GM18909 (cell line): ENCODE results near the gene MALAT1.
"Not testable (repeated sequence)": the region's sequence is repeated elsewhere in the genome, so short reads cannot be mapped to it uniquely, and the experiment has no call there.

ENCODE experiments used
- ATAC-seq: cut with Tn5 transposase; IDR thresholded peaks from one replicate; pipeline ENCODE4 v1.9.1; 2021; ENCODE audit warnings: mild to moderate bottlenecking; ENCODE audit not compliant: unreplicated experiment, poor library complexity

MALAT1 gene

GRCh38 chr11:65516135-65516968, 17.5 kb downstream of the MALAT1 start:
- ATAC-seq = no peak

DNA sequence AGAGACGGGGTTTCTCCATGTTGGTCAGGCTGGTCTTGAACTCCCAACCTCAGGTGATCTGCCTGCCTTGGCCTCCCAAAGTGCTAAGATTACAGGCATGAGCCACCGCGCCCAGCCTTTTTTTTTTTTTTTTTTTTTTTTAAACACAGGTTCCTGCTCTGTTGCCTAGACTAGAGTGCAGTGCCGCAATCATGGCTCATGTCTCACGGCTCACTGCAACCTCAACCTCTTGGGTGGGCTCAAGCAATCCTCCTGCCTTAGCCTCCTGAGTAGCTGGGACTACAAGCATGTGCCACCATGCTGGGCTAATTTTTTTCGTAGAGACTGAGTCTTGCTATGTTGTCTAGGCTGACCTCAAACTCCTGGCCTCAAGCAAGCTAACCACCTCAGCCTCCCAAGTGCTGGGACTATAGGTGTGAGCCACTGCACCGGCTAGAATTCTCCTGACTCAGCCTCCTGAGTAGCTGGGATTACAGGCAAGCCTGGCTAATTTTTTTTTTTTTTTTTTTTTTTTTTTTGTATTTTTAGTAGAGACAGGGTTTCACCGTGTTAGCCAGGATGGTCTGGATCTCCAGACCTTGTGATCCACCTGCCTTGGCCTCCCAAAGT, 20.2 kb downstream of the MALAT1 start:
- not testable (repeated sequence) for ATAC-seq

- ATAC-seq = not testable (repeated sequence)
Observed at GRCh38 chr11:65521777-65522521, 23.1 kb downstream of the MALAT1 start.

DNA sequence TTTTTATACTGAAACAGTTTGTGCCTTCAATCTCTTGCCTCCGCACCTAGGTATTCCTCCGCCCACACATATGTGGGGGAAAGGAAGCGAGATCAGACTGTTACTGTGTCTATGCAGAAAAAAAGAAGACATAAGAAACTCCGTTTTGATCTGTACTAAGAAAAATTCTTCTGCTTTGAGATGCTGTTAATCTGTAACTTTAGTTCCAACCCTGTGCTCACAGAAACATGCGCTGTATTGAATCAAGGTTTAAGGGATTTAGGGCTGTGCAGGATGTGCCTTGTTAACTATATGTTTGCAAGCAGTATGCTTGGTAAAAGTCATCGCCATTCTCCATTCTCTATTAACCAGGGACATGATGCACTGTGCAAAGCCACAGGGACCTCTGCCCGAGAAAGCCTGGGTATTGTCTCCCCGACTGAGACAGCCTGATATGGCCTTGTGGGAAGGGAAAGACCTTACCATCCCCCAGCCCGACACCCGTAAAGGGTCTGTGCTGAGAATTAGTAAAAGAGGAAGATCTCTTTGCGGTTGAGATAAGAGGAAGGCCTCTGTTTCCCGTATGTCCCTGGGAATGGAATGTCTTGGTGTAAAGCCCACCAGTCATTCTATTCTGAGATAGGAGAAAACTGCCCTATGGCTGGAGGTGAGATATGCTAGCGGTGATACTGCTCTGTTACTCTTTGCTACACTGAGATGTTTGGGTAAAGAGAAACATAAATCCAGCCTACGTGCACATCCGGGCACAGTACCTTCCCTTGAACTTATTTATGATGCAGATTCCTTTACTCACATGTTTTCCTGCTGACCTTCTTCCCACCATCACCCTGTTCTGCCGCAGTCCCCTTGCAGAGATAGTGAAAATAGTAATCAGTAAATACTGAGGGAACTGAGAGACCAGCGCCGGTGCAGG, 24.1 kb downstream of the MALAT1 start:
- ATAC-seq = not testable (repeated sequence)

DNA sequence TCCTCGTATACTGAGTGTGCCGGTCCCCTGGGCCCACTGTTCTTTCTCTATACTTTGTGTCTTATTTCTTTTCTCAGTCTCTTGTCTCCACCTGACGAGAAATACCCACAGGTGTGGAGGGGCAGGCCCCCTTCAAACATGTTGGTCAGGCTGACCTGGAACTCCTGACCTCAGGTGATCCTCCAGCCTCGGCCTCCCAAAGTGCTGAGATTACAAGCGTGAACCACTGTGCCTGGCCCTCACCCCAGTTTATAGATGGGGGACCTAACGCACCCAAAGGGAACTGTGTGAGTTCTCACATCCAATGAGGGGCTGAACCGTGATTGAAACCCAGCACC, 24.8 kb downstream of the MALAT1 start:
- ATAC-seq = not testable (repeated sequence)

DNA sequence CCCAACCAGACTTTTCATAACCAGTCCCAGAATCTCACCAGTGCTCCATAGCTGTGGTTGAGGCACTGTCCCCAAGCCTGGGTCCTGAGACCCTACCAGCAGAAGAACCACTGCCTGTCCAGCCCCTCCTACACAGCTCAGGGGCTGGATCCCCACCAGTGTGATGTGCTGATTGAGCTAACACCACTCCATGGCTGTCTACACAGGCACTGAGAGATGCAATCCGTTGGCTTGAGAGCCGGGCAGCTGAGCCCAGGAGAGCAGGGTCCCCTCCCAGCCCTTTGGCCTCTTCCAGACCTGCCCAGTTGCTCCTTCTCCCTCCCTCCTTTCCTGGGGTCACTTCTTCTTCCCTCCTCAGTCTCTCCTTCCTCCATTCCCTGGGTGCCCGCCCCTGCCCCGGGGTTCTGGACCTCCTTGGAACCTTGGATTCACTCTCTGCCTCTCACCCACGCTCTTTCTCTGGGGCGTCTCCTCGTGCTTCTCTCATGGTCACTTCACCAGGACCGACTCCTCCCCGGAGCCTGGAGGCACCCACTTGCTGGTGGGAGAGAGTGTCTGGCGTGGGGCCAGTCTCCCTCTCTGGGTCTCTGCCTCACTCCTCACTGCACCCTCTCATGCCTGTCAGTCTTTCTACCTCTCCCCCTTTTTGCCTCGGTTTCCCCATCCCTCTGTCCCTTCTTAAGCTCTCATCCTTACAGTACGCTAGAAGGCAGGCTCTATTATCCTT, 25.3 kb downstream of the MALAT1 start:
- ATAC-seq = no peak

DNA sequence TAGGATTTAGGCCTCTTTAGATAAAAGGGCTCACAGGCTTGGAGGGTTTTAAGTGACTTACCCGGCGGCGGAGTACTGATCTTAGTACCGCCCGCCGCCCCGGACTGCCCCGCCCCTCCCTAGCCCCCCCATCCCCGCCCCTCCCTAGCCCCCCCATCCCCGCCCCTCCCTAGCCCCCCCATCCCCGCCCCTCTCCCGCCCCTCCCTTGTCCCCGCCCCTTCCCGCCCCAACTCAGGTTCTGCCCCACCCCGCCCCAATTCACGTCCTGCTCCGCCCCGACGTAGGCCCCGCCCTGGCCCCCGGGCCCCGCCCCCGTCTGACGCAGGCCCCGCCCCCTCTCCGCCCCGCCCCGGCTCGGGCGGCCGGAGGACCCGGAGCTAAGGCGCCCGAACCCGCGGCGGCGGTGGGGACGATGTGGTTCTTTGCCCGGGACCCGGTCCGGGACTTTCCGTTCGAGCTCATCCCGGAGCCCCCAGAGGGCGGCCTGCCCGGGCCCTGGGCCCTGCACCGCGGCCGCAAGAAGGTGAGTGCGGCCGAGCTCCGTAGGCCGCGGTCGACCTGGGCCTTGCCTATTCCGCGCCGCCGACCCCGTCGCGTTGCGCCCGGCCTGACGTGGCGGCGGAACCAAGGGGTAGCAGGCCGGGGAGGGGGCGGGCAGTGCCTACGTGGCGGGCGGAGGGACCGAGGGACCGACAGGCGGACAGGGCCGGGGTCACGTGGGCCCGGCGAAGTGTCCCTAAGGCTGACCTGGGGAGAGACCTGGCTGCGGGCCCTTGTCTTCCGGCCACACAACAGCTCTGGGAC, 26.1 kb downstream of the MALAT1 start, which contains the start of gene SCYL1:
Gene SCYL1 (plus strand): TSS at position 343 of the 805 bp plus-strand sequence. CDS start 71 bp downstream, at position 414.
- peak; percentile 63 for ATAC-seq

- no peak for ATAC-seq
Observed at GRCh38 chr11:65525546-65526480, 27.0 kb downstream of the MALAT1 start.

DNA sequence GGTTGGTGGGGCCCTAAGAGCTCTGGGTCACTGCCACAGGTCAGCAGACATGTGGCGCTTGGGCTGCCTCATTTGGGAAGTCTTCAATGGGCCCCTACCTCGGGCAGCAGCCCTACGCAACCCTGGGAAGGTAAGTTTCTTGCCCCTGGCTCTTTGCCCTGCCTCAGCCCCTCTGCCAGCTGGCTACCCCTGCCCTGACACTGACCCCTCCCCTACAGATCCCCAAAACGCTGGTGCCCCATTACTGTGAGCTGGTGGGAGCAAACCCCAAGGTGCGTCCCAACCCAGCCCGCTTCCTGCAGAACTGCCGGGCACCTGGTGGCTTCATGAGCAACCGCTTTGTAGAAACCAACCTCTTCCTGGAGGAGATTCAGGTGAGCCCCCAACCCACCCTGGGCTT, 27.9 kb downstream of the MALAT1 start:
- ATAC-seq = no peak

DNA sequence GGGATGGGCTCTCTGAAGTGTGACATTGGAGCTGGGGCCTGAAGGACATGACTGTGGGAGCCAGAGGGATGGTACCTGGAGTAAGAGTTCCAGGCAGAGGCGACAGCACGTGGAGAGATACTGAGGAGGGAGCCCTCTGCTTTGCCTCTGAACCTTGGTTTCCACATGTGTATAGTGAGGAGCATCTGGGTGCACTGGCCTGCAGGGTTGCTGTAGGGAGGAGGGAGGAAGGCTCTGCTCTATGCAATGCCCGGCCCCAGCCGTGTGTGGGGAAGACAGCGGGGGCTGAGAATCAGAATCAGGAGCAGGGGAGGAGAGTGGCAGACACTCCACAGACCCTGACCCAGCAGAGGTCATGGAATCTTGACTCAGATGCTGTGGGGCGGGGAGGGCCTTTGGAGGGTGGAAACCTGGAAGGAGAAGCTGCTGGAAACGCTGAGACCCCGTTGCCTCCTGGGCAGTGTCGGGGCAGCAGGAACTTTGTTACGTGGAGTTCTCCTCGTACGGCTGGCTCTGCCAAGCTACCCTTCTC, 30.0 kb downstream of the MALAT1 start:
- no peak for ATAC-seq

DNA sequence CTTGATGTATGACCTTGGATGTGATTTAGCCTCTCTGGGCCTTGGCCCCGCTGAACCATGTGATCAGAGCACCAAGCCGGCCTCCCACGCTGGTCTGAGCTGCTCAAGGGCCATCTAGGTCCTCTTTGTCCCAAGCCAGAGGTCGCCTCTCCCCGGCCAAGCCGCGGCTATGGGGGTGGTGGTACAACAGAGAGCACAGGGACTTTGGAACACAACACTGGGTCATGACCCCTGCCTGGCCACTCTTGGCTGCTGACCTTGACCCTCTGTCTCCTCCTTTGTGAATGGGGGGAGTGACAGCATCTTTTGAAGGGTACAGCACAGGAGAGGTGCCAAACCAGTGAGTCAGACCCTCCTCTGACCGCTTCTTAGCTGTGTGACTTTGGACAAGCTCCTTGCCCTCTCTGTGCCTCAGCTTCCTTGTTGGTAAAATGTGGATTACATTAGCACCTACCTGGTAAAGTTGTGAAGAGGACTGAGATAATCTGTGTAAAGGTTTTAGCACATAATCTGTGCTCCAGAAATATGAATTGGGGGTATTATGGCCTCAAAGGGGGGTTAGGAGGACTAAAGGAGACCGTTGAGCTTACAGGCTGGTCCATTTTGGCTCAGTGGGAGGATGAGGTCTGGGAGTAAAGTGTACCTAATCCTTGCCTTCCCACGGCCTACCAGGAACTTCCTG, 30.8 kb downstream of the MALAT1 start:
- no peak for ATAC-seq

GRCh38 chr11:65530157-65530496, 31.3 kb downstream of the MALAT1 start:
- ATAC-seq = no peak

GRCh38 chr11:65532388-65533064, 33.7 kb downstream of the MALAT1 start:
- ATAC-seq = no peak

DNA sequence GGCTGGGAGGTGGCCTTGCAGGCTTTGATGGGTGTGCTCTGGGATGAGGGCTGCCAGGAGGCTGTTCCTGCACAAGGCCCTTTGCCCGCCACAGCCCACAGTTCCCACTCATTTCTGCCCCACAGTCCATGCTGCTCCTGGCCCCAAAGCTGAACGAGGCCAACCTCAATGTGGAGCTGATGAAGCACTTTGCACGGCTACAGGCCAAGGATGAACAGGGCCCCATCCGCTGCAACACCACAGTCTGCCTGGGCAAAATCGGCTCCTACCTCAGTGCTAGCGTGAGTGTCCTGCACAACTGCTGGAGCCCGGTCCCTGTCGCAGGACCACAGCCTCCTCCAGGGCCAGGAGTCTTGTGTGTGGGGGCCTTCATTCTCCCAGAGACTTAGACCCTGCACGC, 36.3 kb downstream of the MALAT1 start:
- no peak for ATAC-seq

DNA sequence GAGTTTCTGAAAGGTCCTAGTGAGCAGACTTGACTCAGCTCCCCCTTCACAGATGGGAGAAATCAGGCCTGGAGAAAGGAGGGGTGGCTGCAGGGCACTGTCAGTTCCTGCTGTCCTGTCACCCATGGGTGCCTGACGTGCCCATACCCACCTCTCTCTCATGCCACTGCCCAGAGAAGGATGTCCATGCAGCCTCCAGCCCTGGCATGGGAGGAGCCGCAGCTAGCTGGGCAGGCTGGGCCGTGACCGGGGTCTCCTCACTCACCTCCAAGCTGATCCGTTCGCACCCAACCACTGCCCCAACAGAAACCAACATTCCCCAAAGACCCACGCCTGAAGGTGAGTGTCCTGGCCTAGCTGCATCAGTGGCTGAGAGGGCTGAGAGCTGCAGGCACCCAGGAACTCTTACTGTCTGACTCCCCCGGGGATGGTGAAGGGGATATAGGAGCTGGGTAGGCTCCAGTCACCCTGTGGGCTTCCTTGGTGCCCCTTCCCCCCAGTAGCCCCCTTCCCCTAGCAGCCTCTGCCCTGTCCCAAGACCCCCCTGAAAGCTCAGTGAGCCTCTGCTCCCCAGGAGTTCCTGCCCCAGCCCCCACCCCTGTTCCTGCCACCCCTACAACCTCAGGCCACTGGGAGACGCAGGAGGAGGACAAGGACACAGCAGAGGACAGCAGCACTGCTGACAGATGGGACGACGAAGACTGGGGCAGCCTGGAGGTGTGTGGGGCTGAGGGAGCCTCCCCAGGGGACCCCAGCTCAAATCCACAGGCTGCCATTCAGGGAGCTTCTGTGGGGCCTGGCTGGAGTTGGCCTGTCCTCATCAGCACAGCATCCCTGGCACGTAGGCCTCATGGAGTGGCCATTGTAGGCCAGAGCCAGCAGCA, 37.8 kb downstream of the MALAT1 start:
- no peak for ATAC-seq

DNA sequence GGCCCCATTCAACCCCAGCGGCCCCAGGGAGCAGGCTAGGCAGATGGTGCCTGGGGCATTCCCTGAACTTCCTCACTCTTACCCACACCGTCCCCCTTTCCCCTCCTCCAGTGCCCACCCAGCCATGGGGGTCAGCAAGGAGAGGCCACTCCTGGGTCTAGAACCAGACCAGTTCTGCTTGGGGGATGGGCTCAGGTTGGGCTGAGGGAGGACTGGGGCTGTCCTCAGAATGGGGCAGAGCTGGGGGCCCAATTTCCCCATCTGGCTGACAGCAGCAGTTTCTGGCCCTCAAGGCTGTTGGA, 38.4 kb downstream of the MALAT1 start:
- ATAC-seq = no peak
